ENCODE results near the gene PRKAR1B. TPM values are rescaled to one million over a fixed set of nuclear protein-coding genes. Genes with fewer than 3 reads are reported as not detected.

PRKAR1B gene
- total RNA-seq, 1 experiment from 2014 or later = 51.7 TPM

- BruUV-seq (replicated peaks) = no TSS peak
- H3K79me2 ChIP-seq (ENCODE audit: low read depth) = peaks cover 46% of the 10 kb centered on the region
Observed at GRCh38 chr7:739455-739982, 12.4 kb upstream of the PRKAR1B start.

DNA sequence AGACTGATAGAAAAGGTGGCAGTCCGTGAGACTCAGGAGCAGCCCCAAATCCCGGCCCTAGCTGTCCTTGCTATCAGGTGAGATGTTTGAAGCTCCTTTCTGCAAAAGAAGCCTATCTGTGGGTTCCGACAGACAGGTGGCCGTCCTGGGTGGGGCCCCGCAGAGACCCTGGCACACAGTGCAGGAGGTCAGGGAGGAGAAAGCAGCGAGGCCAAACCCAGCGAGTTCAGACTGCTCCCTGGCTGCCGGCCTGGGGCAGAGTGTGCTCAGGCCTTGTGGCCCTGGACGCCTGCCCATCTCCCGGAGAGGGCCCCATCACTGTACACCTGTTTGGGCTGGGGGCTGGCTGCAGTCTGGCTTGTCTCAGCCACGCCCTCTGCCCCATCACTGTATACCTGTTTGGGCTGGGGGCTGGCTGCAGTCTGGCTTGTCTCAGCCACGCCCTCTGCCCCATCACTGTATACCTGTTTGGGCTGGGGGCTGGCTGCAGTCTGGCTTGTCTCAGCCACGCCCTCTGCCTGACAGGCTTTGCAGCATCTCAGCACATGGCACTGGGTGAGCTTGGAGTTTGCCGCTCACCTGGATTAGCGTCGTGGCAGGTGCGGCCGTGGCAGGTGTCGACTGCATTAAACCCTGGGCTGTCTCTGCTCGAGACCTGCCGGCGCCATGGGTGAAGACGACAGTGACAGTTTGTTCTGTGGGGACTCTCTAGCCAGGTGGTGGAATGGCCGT lies 11.8 kb upstream of the PRKAR1B start:
- intact Hi-C loops (cut with micrococcal nuclease; ENCODE audit: unreplicated experiment) = no loop called here
- Histone ChIP-seq H2AFZ (no peak overlapping the region), H4K20me1 (ENCODE audit: insufficient read depth) (peaks cover 70% of the 10 kb centered on the region), H3K9me2 (ENCODE audit: insufficient read depth) (no peaks in the 10 kb centered on the region), H3K9me3 (ENCODE audit: insufficient read depth, low read depth) (peaks cover 6% of the 10 kb centered on the region), H3K36me3 (ENCODE audit: low read depth) (peaks cover 33% of the 10 kb centered on the region), H3K4me3 (no peak overlapping the region), H3K27me3 (ENCODE audit: insufficient read depth, low read depth) (no peaks in the 10 kb centered on the region), H3K79me2 (ENCODE audit: low read depth) (peaks cover 53% of the 10 kb centered on the region), H3K27ac (no peak overlapping the region), H3K4me2 (no peak overlapping the region), H3F3A (ENCODE audit: insufficient read depth, low read depth) (peaks cover 9% of the 10 kb centered on the region), H3K4me1 (replicated peaks; ENCODE audit: insufficient read depth) (no peaks in the 10 kb centered on the region)
- TF ChIP-seq, protein P1, sequence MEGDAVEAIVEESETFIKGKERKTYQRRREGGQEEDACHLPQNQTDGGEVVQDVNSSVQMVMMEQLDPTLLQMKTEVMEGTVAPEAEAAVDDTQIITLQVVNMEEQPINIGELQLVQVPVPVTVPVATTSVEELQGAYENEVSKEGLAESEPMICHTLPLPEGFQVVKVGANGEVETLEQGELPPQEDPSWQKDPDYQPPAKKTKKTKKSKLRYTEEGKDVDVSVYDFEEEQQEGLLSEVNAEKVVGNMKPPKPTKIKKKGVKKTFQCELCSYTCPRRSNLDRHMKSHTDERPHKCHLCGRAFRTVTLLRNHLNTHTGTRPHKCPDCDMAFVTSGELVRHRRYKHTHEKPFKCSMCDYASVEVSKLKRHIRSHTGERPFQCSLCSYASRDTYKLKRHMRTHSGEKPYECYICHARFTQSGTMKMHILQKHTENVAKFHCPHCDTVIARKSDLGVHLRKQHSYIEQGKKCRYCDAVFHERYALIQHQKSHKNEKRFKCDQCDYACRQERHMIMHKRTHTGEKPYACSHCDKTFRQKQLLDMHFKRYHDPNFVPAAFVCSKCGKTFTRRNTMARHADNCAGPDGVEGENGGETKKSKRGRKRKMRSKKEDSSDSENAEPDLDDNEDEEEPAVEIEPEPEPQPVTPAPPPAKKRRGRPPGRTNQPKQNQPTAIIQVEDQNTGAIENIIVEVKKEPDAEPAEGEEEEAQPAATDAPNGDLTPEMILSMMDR (conservative IDR thresholded peaks at IDR 0.05) = no peak
- no peak for TF ChIP-seq EZH2 (IDR thresholded peaks at IDR 0.05; ENCODE audit: low read depth)
- no TSS peak for BruUV-seq (replicated peaks)
- POLR2A ChIA-PET (ENCODE audit: unreplicated experiment) = no interaction called here
- DNase-seq = no peak
- CTCF ChIA-PET = no interaction called here

More at GRCh38 chr7:739455-739982, 12.4 kb upstream of the PRKAR1B start:
- intact Hi-C loops (cut with micrococcal nuclease; ENCODE audit: unreplicated experiment) = no loop called here
- ChIA-PET CTCF (no interaction called here), POLR2A (ENCODE audit: unreplicated experiment) (no interaction called here)
- Histone ChIP-seq H3K4me3 (no peak overlapping the region), H3K27me3 (ENCODE audit: insufficient read depth, low read depth) (no peaks in the 10 kb centered on the region), H3K4me2 (no peak overlapping the region), H3K4me1 (replicated peaks; ENCODE audit: insufficient read depth) (no peaks in the 10 kb centered on the region), H4K20me1 (ENCODE audit: insufficient read depth) (peaks cover 69% of the 10 kb centered on the region), H3K9me3 (ENCODE audit: insufficient read depth, low read depth) (no peaks in the 10 kb centered on the region; the same call in 1 of the 2 replicates), H3K27ac (no peak overlapping the region), H3K36me3 (ENCODE audit: low read depth) (peaks cover 26% of the 10 kb centered on the region), H3F3A (ENCODE audit: insufficient read depth, low read depth) (peaks cover 6% of the 10 kb centered on the region), H2AFZ (no peak overlapping the region), H3K9me2 (ENCODE audit: insufficient read depth) (no peaks in the 10 kb centered on the region)
- no peak for DNase-seq
- TF ChIP-seq, protein P1 (conservative IDR thresholded peaks at IDR 0.05) = no peak
- no peak for TF ChIP-seq EZH2 (IDR thresholded peaks at IDR 0.05; ENCODE audit: low read depth)

DNA sequence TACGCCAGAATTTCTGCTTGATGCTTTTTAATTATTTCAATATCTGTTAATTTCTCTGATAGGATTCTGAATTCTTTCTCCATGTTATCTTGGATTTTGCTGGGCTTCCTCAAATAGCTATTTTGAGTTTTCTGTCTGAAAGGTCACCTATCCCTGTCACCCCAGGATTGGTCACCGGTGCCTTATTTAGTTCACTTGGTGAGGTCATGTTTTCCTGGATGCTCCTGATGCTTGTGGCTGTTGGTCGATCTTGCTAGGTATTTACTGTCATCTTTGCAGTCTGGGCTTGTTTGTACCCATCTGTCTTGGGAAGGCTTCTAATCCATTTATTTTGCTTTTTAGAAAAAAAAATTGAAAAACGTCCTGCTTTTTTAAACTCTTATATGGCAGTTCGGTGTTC lies 11.2 kb upstream of the PRKAR1B start:
- Histone ChIP-seq H3K9me2 (ENCODE audit: insufficient read depth) (no peaks in the 10 kb centered on the region), H3K4me2 (no peak overlapping the region), H3K4me1 (replicated peaks; ENCODE audit: insufficient read depth) (no peaks in the 10 kb centered on the region), H3F3A (ENCODE audit: insufficient read depth, low read depth) (peaks cover 9% of the 10 kb centered on the region), H4K20me1 (ENCODE audit: insufficient read depth) (peaks cover 73% of the 10 kb centered on the region), H3K9me3 (ENCODE audit: insufficient read depth, low read depth) (peaks cover 7% of the 10 kb centered on the region), H3K27me3 (ENCODE audit: insufficient read depth, low read depth) (no peaks in the 10 kb centered on the region), H3K4me3 (no peak overlapping the region), H2AFZ (no peak overlapping the region), H3K79me2 (ENCODE audit: low read depth) (peaks cover 59% of the 10 kb centered on the region), H3K36me3 (ENCODE audit: low read depth) (peaks cover 39% of the 10 kb centered on the region), H3K27ac (no peak overlapping the region)
- ChIA-PET POLR2A (ENCODE audit: unreplicated experiment) (no interaction called here), CTCF (no interaction called here)
- intact Hi-C loops (cut with micrococcal nuclease; ENCODE audit: unreplicated experiment) = no loop called here
- no peak for DNase-seq
- TF ChIP-seq, protein P1 (conservative IDR thresholded peaks at IDR 0.05) = no peak
- no peak for TF ChIP-seq EZH2 (IDR thresholded peaks at IDR 0.05; ENCODE audit: low read depth)
- BruUV-seq (replicated peaks) = no TSS peak

All from PC-9 (cell line).